HCT116 (cell line): ENCODE measurements around the gene PAM16. TPM values are rescaled to one million over a fixed set of nuclear protein-coding genes. Genes with fewer than 3 reads are reported as not detected.

Experiments
- ATAC-seq: fragments of 200-7000 bp; cut with Tn5 transposase; 2 replicates; pipeline ENCODE4 v1.9.1; 2020; ENCODE audit warnings: mild to moderate bottlenecking, moderate library complexity
- BruUV-seq: library from RNA; stranded (reverse); fragments of 400-500 nt; replicated peaks from 2 replicates; lab custom pipeline; 2021; lab: Mats Ljungman, UMichigan
- CTCF ChIA-PET: fragments of 300-600 bp; sonication (Branson Sonifier 250); formaldehyde crosslinking; loops from one replicate; lab custom pipeline; 2021; ENCODE audit warnings: antibody characterized with exemption; lab: Charles Lee
- POLR2A ChIA-PET: fragments of 300-600, 350-600 bp; sonication (Branson Sonifier 250); formaldehyde crosslinking; loops from one replicate; lab custom pipeline; 2021; ENCODE audit warnings: antibody characterized with exemption; lab: Charles Lee
- RAD21 ChIA-PET, 2 experiments: fragments of 300-600 bp; sonication (Branson Sonifier 250); formaldehyde crosslinking; loops; one replicate each; lab custom pipeline; 2023; ENCODE audit warnings: low total read pairs in 2 of 2; ENCODE audit not compliant: uncharacterized antibody in 2 of 2, unreplicated experiment in 2 of 2, low non-redundant PET in 1 of 2; lab: Charles Lee
- DNase-seq: peaks from one replicate; pipeline ENCODE4 v3.0.0-alpha.2; 2010; ENCODE audit warnings: low read depth, low spot score
- H2AFZ ChIP-seq: fragments of 200-600 bp; shearing (Covaris generic), sonication (generic); 2 replicates; pipeline ENCODE4 v1.6.1; 2017; ENCODE audit warnings: low read depth, mixed run types, mixed read lengths, antibody characterized with exemption, low read length; ENCODE audit not compliant: poor library complexity, severe bottlenecking
- H3K27ac ChIP-seq: 2 replicates; pipeline ENCODE4 v1.5.1; 2012; ENCODE audit warnings: low read depth, low read length
- H3K27me3 ChIP-seq: fragments of 200-600 bp; sonication (generic); 2 replicates; pipeline ENCODE4 v1.6.1; 2016; ENCODE audit warnings: mixed run types, low read length, mixed read lengths; ENCODE audit not compliant: insufficient read depth
- H3K36me3 ChIP-seq, 2 experiments: fragments of 200-500 bp in 1 of 2; fragments of 200-600 bp in 1 of 2; sonication (Bioruptor generic) in 1 of 2; sonication (generic) in 1 of 2; 2 replicates each; pipeline versions ENCODE4 v1.5.1 to v1.6.1; 2014 to 2016; ENCODE audit warnings: low read length in 2 of 2, inconsistent platforms in 1 of 2, mixed read lengths in 1 of 2, mixed run types in 1 of 2; ENCODE audit not compliant: insufficient read depth in 2 of 2, control insufficient read depth in 1 of 2
- H3K4me1 ChIP-seq, 2 experiments: fragments of 200-600 bp in 1 of 2; sonication (generic) in 1 of 2; 2 replicates each; pipeline versions ENCODE4 v1.5.1 to v1.6.1; 2012 to 2017; ENCODE audit warnings: low read length in 2 of 2, inconsistent platforms in 1 of 2, mild to moderate bottlenecking in 1 of 2, mixed read lengths in 1 of 2, mixed run types in 1 of 2, moderate library complexity in 1 of 2; ENCODE audit not compliant: insufficient read depth in 2 of 2, control insufficient read depth in 1 of 2
- H3K4me2 ChIP-seq: fragments of 200-600 bp; sonication (generic); 2 replicates; pipeline ENCODE4 v1.6.1; 2017; ENCODE audit warnings: mixed run types, low read length, mixed read lengths
- H3K4me3 ChIP-seq, 2 experiments: fragments of 200-600 bp in 1 of 2; sonication (generic) in 1 of 2; replicated peaks in 1 of 2; 2 replicates each; pipeline ENCODE4 v1.5.1; 2011 to 2016; ENCODE audit warnings: low read length in 2 of 2, control low read depth in 1 of 2, low read depth in 1 of 2, mild to moderate bottlenecking in 1 of 2, mixed read lengths in 1 of 2, mixed run types in 1 of 2
- H3K79me2 ChIP-seq: fragments of 200-600 bp; sonication (generic); 2 replicates; pipeline ENCODE4 v1.6.1; 2017; ENCODE audit warnings: mild to moderate bottlenecking, mixed run types, low read length, moderate library complexity, mixed read lengths; ENCODE audit not compliant: insufficient read depth
- H3K9ac ChIP-seq: fragments of 200-600 bp; sonication (generic); 2 replicates; pipeline ENCODE4 v1.6.1; 2016; ENCODE audit warnings: low read length, mixed read lengths
- H3K9me2 ChIP-seq: fragments of 200-600 bp; sonication (generic), shearing (Covaris generic); 2 replicates; pipeline ENCODE4 v1.6.1; 2017; ENCODE audit warnings: mixed run types, mild to moderate bottlenecking, moderate library complexity; ENCODE audit not compliant: insufficient read depth
- H3K9me3 ChIP-seq, 2 experiments: fragments of 200-500 bp in 1 of 2; fragments of 200-600 bp in 1 of 2; sonication (Bioruptor generic) in 1 of 2; sonication (generic) in 1 of 2; 2 replicates each; pipeline ENCODE4 v1.6.1; 2014 to 2017; ENCODE audit warnings: low read length in 2 of 2, mixed read lengths in 2 of 2, inconsistent platforms in 1 of 2, low read depth in 1 of 2, mild to moderate bottlenecking in 1 of 2, mixed run types in 1 of 2, moderate library complexity in 1 of 2; ENCODE audit not compliant: control insufficient read depth in 1 of 2, insufficient read depth in 1 of 2
- H4K20me1 ChIP-seq: fragments of 200-600 bp; sonication (generic), shearing (Covaris generic); 2 replicates; pipeline ENCODE4 v1.6.1; 2017; ENCODE audit warnings: mixed run types, mild to moderate bottlenecking, moderate library complexity; ENCODE audit not compliant: insufficient read depth
- ATF3 ChIP-seq: IDR thresholded peaks from 2 replicates; pipeline ENCODE4 v1.6.1; 2012
- CEBPB ChIP-seq: IDR thresholded peaks from 2 replicates; pipeline ENCODE4 v1.6.1; 2012; ENCODE audit warnings: low read depth
- ELF1 ChIP-seq: IDR thresholded peaks from 2 replicates; pipeline ENCODE4 v1.6.1; 2012; ENCODE audit warnings: low read depth, borderline replicate concordance
- EZH2 ChIP-seq: fragments of 200-600 bp; sonication (generic); IDR thresholded peaks from 2 replicates; pipeline ENCODE4 v1.6.1; 2017; ENCODE audit warnings: antibody characterized with exemption, mixed run types
- MAX ChIP-seq: IDR thresholded peaks from 2 replicates; pipeline ENCODE4 v1.6.1; 2012
- POLR2A ChIP-seq: IDR thresholded peaks from 2 replicates; pipeline ENCODE4 v1.7.0; 2011; ENCODE audit warnings: borderline replicate concordance; ENCODE audit not compliant: insufficient read depth, insufficient read length; ENCODE audit errors: extremely low read depth
- SIN3A ChIP-seq: IDR thresholded peaks from 2 replicates; pipeline ENCODE4 v1.6.1; 2012; ENCODE audit warnings: low read depth
- SRF ChIP-seq: IDR thresholded peaks from 2 replicates; pipeline ENCODE4 v1.6.1; 2012; ENCODE audit warnings: low read depth
- TCF7L2 ChIP-seq: IDR thresholded peaks from 2 replicates; pipeline ENCODE4 v1.7.0; 2011; ENCODE audit warnings: borderline replicate concordance, inconsistent platforms; ENCODE audit not compliant: insufficient read depth, insufficient read length; ENCODE audit errors: extremely low read depth
- YY1 ChIP-seq: IDR thresholded peaks from 2 replicates; pipeline ENCODE4 v1.6.1; 2011; ENCODE audit warnings: low read length, low read depth, moderate library complexity, mild to moderate bottlenecking; ENCODE audit not compliant: insufficient replicate concordance; ENCODE audit errors: extremely low read depth
- ZFX ChIP-seq: fragments of 450-650 bp; IDR thresholded peaks from 2 replicates; pipeline ENCODE4 v1.6.1; 2017
- intact Hi-C: fragments of 100-400 bp; cut with micrococcal nuclease; formaldehyde crosslinking; loops from 2 replicates; pipeline ENCODE4 v1.10.0; 2022
- total RNA-seq: library from RNA; stranded (reverse); gene quantifications from one replicate; pipeline ENCODE4 v1.2.1, GENCODE V29; 2021; ENCODE audit not compliant: unreplicated experiment
- TF ChIP-seq, protein P1 (sequence below): IDR thresholded peaks from 2 replicates; pipeline ENCODE4 v1.6.1; 2011; ENCODE audit warnings: mild to moderate bottlenecking, low read length, moderate library complexity; ENCODE audit not compliant: insufficient replicate concordance; ENCODE audit errors: extremely low read depth
- TF ChIP-seq, protein P2 (sequence below): IDR thresholded peaks from 2 replicates; pipeline ENCODE4 v1.6.1; 2012; ENCODE audit warnings: low read depth

The PAM16 gene
- total RNA-seq, 1 experiment from 2014 or later = 102 TPM

GRCh38 chr16:4291699-4292098 lies 59.4 kb downstream of the PAM16 start:
- Histone ChIP-seq H3K4me2 (peak overlapping the region; percentile 23; the same call in 1 of the 2 replicates), H3K9me2 (no peaks in the 10 kb centered on the region), H3K4me1 (peaks cover 50 to 65% of the 10 kb centered on the region in 2 experiments), H4K20me1 (no peaks in the 10 kb centered on the region), H2AFZ (no peak overlapping the region), H3K9ac (no peak overlapping the region), H3K79me2 (no peaks in the 10 kb centered on the region), H3K27ac (no peak overlapping the region), H3K36me3 (no peaks in the 10 kb centered on the region), H3K4me3 (no peak overlapping the region), H3K27me3 (no peaks in the 10 kb centered on the region), H3K9me3 (no peaks in the 10 kb centered on the region)
- ATAC-seq (no peak), DNase-seq (no peak)
- BruUV-seq = no TSS peak
- CTCF ChIA-PET = no interaction called here
- RAD21 ChIA-PET = no interaction called here
- TF ChIP-seq YY1 (no peak), CEBPB (no peak), EZH2 (no peak), ZFX (no peak), POLR2A (no peak), ELF1 (no peak), MAX (no peak), SRF (no peak), TCF7L2 (no peak), SIN3A (no peak), ATF3 (no peak)
- TF ChIP-seq, protein P1, sequence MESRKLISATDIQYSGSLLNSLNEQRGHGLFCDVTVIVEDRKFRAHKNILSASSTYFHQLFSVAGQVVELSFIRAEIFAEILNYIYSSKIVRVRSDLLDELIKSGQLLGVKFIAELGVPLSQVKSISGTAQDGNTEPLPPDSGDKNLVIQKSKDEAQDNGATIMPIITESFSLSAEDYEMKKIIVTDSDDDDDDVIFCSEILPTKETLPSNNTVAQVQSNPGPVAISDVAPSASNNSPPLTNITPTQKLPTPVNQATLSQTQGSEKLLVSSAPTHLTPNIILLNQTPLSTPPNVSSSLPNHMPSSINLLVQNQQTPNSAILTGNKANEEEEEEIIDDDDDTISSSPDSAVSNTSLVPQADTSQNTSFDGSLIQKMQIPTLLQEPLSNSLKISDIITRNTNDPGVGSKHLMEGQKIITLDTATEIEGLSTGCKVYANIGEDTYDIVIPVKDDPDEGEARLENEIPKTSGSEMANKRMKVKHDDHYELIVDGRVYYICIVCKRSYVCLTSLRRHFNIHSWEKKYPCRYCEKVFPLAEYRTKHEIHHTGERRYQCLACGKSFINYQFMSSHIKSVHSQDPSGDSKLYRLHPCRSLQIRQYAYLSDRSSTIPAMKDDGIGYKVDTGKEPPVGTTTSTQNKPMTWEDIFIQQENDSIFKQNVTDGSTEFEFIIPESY = no peak
- TF ChIP-seq, protein P2, sequence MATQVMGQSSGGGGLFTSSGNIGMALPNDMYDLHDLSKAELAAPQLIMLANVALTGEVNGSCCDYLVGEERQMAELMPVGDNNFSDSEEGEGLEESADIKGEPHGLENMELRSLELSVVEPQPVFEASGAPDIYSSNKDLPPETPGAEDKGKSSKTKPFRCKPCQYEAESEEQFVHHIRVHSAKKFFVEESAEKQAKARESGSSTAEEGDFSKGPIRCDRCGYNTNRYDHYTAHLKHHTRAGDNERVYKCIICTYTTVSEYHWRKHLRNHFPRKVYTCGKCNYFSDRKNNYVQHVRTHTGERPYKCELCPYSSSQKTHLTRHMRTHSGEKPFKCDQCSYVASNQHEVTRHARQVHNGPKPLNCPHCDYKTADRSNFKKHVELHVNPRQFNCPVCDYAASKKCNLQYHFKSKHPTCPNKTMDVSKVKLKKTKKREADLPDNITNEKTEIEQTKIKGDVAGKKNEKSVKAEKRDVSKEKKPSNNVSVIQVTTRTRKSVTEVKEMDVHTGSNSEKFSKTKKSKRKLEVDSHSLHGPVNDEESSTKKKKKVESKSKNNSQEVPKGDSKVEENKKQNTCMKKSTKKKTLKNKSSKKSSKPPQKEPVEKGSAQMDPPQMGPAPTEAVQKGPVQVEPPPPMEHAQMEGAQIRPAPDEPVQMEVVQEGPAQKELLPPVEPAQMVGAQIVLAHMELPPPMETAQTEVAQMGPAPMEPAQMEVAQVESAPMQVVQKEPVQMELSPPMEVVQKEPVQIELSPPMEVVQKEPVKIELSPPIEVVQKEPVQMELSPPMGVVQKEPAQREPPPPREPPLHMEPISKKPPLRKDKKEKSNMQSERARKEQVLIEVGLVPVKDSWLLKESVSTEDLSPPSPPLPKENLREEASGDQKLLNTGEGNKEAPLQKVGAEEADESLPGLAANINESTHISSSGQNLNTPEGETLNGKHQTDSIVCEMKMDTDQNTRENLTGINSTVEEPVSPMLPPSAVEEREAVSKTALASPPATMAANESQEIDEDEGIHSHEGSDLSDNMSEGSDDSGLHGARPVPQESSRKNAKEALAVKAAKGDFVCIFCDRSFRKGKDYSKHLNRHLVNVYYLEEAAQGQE = no peak
- intact Hi-C loops = no loop called here
- POLR2A ChIA-PET = no interaction called here

Other genes with a start within 250 kb of the PAM16 start
- gene ADCY9, start 234.9 kb downstream of the PAM16 start, total RNA-seq = 9.8 TPM
- gene SRL, start 109.2 kb downstream of the PAM16 start, total RNA-seq = not detected
- gene TFAP4, start 78.3 kb downstream of the PAM16 start, total RNA-seq = 37.1 TPM
- 18.2 TPM for gene GLIS2, start 35.3 kb downstream of the PAM16 start, total RNA-seq
- gene VASN, start 20.5 kb upstream of the PAM16 start, total RNA-seq = 6.3 TPM
- gene CORO7, start 65.3 kb upstream of the PAM16 start, total RNA-seq = 21.3 TPM
- gene DNAJA3, start 74.5 kb upstream of the PAM16 start, total RNA-seq = 93.3 TPM
- 76.7 TPM for gene NMRAL1, start 123.3 kb upstream of the PAM16 start, total RNA-seq
- gene HMOX2, start 125.1 kb upstream of the PAM16 start, total RNA-seq = 55.1 TPM
- 7.2 TPM for gene CDIP1, start 187.5 kb upstream of the PAM16 start, total RNA-seq
- 0.10 TPM for gene C16orf96, start 205.0 kb upstream of the PAM16 start, total RNA-seq